Activated naive CD8-positive, alpha-beta T cell treated with anti-CD3 and anti-CD28 coated beads, Interleukin-2, amount 50 U/mL, for 16 hours (primary cell): ENCODE measurements around the gene MLST8.

ENCODE experiments used
- DNase-seq: peaks from one replicate; pipeline ENCODE4 v3.0.0-alpha.2; 2020; ENCODE audit warnings: low read depth, low spot score

MLST8 gene

GRCh38 chr16:2208308-2208707, 3.1 kb downstream of the MLST8 start:
- no peak for DNase-seq

DNA sequence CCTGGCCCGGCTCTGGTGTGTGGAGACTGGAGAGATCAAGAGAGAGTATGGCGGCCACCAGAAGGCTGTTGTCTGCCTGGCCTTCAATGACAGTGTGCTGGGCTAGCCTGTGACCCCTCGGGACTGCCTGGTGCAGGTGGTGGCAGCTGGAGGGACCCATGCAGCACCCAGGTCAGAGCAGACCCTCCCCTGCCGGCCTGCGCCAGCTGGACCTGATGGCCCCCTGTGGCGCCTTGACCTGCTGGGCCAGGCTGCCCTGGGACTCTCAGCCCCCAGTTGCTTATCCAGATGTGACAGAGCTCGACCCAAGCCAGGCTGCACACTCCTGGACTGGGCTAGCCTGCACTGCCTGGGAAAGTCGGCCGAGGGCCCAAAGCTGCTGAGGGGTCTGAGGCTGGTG, 3.5 kb downstream of the MLST8 start:
- DNase-seq, result no peak

DNA sequence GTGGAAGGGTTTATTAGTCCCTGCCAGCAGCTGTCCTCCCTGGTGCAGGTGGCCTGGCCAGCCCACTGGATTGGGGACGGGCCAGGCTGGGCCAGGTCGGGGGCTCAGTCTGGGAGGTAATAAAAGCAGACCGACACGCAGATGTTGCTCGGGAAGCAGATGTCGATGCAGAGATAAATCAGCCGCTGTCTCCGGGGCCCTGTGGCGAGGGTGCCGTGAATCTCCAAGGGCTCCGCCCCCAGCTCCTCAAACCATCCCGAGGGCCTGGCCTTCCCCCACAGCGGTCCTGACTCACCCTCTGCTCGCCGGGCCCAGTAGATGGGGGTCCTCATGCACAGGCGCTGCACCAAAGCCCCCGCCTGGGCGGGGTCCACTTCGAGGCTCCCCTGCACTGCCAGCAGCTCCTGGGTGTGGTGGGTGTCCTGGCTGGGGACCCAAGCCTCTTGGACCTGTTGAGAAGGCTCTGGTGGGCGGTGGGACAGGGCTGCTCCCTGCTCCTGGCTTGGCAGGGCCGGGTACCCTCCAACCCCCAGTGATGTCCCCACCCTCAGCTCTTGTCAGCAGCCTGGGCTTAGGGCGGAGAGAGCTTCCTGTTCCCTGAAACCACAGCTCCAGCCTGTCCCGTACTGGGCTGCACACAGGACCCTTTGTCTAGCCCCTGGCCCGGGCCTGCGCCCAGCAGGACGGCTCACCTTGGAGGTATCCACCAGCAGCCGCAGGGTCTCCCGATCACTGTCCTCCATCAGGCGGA, 4.2 kb downstream of the MLST8 start:
- no peak for DNase-seq

DNA sequence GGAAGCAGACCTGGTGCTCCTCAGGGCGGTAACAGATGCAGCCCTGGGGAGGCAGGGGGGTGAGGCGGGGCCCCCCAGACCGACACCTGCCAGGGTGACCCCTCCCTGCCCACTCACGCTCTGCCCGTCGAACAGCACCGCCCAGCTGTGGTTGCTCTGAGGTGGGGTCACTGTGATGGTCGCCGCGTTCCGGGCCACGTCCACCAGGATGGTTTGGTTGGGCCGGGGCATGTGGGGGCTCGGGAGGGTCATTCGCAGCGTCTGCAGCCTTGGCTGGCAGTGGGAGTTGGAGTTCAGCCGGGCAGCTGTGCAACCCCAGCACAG, 4.7 kb downstream of the MLST8 start:
- DNase-seq, result no peak

DNA sequence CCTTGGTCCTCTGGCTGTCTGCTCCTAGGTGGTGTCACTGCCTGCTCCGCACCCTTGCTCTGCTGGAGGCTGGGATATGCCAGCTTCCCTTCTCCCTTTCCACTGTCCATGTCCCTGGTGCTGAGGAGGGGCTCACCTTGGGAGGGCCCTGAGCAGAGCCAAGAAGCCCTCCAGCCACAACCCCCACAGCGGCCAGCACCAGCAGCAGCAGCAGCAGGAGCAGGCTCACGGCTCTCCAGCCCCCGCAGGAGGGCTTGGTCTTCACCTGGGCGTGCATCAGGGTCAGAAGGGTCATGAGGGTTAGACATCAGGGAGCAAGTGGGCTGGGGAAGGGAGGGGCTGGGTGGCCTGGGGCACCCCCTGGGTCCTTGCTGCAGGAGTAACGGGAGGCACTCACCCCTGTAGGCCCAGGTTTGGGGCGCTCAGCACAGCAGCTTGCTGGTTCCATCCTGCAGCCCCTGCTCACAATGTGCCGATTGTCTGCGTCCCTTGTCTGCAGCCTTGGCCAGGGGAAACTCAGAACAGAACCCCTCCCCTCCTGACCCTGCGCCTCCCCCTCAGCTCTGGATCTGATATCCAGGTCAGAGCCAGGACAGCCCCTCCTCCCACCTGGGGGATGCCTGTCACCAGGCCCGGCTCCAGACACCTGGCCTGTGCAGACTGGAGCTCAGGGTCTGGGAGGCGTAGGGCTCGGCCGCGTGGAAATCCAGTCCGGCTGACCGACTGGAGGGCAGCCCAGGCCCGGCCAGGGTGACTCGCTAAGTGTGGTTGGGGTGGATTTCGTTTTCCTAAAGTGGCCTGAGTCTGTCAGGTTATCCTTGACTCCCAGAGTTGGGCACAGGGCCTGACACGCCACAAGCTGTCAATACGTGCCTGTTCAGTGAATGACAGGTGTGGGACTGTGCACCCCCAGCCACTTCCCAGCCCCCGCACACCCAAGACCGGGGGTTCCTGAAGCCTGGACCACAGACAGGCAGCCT, 5.4 kb downstream of the MLST8 start, which contains the start of gene BRICD5:
Gene BRICD5, minus strand, starts transcription at position 478 of the 980 bp plus-strand sequence. Its CDS starts 30 bp downstream, at position 448.
- DNase-seq, result no peak

DNA sequence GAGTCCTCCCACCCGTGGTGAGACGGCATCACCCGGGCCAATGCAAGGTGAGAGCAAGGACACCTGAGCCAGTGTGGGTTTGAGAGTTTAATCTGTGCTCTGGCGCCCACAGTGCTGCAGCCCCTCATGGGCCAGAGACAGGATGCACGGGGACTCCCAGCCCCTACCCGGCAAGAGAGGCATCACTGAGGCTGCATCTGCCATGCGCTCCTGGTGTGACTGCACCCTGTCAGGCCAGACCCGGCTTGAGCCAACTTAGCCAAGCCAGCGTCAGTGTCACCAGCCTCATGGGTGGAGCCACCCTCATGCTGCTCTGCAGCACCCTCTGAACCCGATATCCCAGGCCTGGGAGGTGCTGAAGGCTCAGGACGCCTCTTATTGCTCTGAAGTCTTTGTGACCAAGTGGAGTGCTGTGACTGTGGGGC, 6.7 kb downstream of the MLST8 start:
- DNase-seq, result no peak

DNA sequence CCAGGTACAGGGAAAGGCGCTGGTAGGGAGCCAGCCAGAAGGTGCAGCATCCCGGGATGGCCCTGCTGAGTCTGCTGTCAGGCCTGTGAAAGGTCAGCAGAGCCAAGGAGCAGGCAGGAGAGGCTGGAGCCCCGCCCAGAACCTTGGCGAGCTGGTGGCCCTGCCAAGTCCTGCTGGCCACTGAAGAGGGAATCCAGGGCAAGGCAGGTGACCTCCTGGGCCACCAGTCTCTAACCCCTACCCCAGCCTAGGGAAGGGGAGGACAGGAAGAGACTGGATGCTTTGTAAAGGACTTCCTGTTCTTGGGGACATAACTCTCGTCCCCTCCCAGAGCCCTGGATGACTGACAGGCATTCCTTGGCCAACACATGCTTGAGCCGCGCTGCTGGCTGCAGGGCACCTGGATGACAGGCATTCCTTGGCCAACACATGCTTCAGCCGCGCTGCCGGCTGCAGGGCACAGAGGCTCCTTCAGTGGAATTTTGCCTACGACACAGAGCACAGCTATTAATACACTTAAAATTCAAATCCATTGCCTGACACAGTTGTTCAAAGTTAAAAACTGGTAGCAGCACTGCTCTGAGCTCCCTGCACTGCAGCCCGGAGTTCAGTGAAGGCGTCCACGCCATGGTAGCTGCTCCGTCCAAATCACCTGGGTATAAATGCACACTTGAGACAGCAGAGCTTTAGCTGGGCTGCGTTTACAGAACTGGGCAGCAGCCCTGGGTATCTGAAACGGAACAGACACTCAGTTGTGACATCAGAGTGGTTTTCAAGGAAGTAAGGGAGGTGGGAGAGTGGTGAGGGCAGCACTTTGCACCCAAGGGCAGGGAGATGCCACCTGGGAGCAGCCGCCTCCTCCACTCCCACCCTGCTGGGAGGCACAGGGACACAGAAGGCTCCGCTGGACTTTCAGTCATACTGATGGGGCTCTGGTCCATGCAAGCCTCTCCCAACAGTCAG, 7.4 kb downstream of the MLST8 start:
- no peak for DNase-seq

GRCh38 chr16:2213817-2214718, 8.8 kb downstream of the MLST8 start:
- DNase-seq, result no peak

GRCh38 chr16:2214719-2214968, 9.4 kb downstream of the MLST8 start, which contains the start of gene PGP:
TSS of gene PGP (minus strand) at chr16:2214840. CDS start at chr16:2214777, 63 bp downstream.
- DNase-seq, result no peak

- no peak for DNase-seq
Observed at GRCh38 chr16:2216330-2216729, 11.1 kb downstream of the MLST8 start.

- DNase-seq, result peak; percentile 99
Observed at GRCh38 chr16:2223221-2223941, 18.1 kb downstream of the MLST8 start, which contains the start of gene E4F1. TSS of gene E4F1 (plus strand) at chr16:2223591. CDS start at chr16:2223614, 23 bp downstream.

GRCh38 chr16:2223942-2224486, 18.8 kb downstream of the MLST8 start:
- no peak for DNase-seq

GRCh38 chr16:2226245-2226793, 21.1 kb downstream of the MLST8 start:
- DNase-seq, result no peak

- no peak for DNase-seq
Observed at GRCh38 chr16:2226918-2227317, 21.7 kb downstream of the MLST8 start.

GRCh38 chr16:2228161-2228824, 23.0 kb downstream of the MLST8 start:
- DNase-seq, result no peak

DNA sequence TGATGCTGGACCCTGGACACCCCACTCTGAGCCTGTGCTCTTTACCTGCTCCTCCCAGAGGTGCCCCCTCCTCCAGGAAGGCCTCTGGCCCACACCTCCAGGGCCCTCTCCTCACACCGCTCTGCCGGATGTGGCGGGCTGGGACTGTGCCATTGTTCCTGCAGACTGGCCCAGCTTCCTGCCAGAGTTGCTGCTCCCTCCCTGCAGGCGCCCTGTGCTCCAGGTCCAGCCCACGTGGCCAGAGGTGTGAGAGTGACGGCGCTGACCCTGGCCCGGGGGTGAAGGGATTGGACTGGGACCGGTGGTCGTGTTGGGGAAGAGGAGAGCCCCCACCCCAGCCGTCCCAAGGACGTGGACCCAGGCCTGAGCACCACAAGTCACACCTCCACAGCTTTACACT, 23.8 kb downstream of the MLST8 start:
- no peak for DNase-seq

DNA sequence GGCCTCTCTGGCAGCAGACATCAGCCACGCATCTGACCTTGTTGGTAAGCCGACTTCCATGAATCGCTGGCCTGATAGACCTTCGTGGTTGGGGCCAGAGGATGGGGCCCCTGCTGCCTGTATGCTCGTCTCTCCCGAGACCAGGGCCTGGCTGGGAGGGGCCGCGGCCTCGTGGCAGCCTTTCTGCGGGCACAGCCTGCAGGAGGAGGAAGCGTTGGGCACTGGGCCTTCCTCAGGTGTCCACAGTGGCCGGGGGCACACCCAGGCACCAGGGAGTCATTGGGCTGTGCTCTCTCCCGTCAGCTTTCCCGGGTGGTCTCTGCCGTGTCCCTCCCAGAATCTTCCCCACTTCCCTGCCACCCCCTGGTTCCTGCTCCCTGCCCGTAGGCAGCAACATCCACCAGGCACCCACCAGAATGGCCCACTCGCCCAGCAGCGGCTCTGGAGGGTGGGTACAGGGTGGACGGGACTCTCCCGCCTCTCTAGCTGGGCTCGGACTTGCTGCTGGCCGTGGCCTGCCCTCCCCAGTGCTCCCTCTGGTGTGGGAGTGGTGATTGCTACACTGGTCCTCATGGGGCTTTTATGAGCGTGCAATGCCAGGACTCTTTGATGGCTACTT, 24.5 kb downstream of the MLST8 start:
- DNase-seq, result no peak

DNA sequence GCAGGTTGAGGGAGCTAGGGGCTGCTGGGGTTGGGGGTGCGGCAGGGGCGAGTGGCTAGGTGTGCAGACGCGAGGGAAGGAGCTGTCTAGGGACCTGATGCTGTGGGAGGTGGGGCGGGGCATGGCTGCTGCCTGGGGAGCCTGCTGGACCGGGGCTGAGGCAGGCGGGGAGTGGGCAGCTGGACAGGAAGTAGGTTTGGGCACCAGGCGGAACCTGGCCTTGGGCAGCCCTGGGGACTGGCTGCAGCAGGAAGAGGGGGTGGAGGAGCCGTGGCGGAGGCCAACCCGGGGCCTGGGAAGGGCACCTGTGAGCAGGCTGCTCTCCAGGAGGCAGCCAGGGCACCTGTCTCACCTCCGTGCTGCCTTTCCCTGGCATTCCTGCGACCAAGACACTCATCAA, 25.1 kb downstream of the MLST8 start:
- DNase-seq, result no peak
